ENCODE data around the gene KIAA1549. TPM values are rescaled to one million over a fixed set of nuclear protein-coding genes. Genes with fewer than 3 reads are reported as not detected.

KIAA1549 gene
- total RNA-seq, 1 experiment from 2014 or later = 18.7 TPM

GRCh38 chr7:138871065-138871813 lies 110.0 kb downstream of the KIAA1549 start (continued):
- no peak for TF ChIP-seq ZNF532 (CRISPR knock-in tag; IDR thresholded peaks at IDR 0.05; ENCODE audit: borderline replicate concordance)

- ChIA-PET POLR2A (no interaction called here), CTCF (no interaction called here)
- no peak overlapping the region for H3K4me3 Mint-ChIP-seq
Observed at GRCh38 chr7:138869353-138869752, 111.8 kb downstream of the KIAA1549 start.

More at GRCh38 chr7:138869353-138869752, 111.8 kb downstream of the KIAA1549 start:
- Mint-ChIP-seq H3K9me3 (no peaks in the 10 kb centered on the region), H3K27me3 (ENCODE audit: low read depth) (no peaks in the 10 kb centered on the region), H3K36me3 (peaks cover 32% of the 10 kb centered on the region), H3K4me1 (no peaks in the 10 kb centered on the region), H3K27ac (no peak overlapping the region)
- no peak for TF ChIP-seq USF2 (CRISPR knock-in tag; IDR thresholded peaks at IDR 0.05)
- TF ChIP-seq ZNF425 (CRISPR knock-in tag; conservative IDR thresholded peaks at IDR 0.05) = no peak
- no peak for TF ChIP-seq NR2C2 (CRISPR knock-in tag; IDR thresholded peaks at IDR 0.05)
- no peak for TF ChIP-seq NFATC4 (CRISPR knock-in tag; IDR thresholded peaks at IDR 0.05)
- no peak for TF ChIP-seq MAX (CRISPR knock-in tag; IDR thresholded peaks at IDR 0.05)
- TF ChIP-seq NR3C1 (CRISPR knock-in tag; conservative IDR thresholded peaks at IDR 0.05; ENCODE audit: low read depth) = no peak
- no peak for TF ChIP-seq FOXJ3 (CRISPR knock-in tag; IDR thresholded peaks at IDR 0.05; ENCODE audit: borderline replicate concordance)
- TF ChIP-seq RORB (CRISPR knock-in tag; IDR thresholded peaks at IDR 0.05) = no peak
- no peak for TF ChIP-seq ZNF317 (CRISPR knock-in tag; IDR thresholded peaks at IDR 0.05; ENCODE audit: borderline replicate concordance, low read depth)
- TF ChIP-seq CDX4 (CRISPR knock-in tag; IDR thresholded peaks at IDR 0.05; ENCODE audit: borderline replicate concordance) = no peak
- TF ChIP-seq ELF4 (CRISPR knock-in tag; IDR thresholded peaks at IDR 0.05; ENCODE audit: low read depth) = no peak
- TF ChIP-seq CBFB (CRISPR knock-in tag; IDR thresholded peaks at IDR 0.05; ENCODE audit: low read depth) = no peak
- no peak for TF ChIP-seq AFF4 (CRISPR knock-in tag; IDR thresholded peaks at IDR 0.05; ENCODE audit: borderline replicate concordance)
- DNase-seq (ENCODE audit: low spot score) (no peak), ATAC-seq (no peak)

Measured in WTC11 (cell line).